Neural cell (in vitro differentiated cells): ENCODE data around the gene INVS. TPM values are rescaled to one million over a fixed set of nuclear protein-coding genes. Genes with fewer than 3 reads are reported as not detected.
"Not testable (repeated sequence)": the region's sequence is repeated elsewhere in the genome, so short reads cannot be mapped to it uniquely, and the experiment has no call there.

Experiments used
- H2AFZ ChIP-seq: fragments of 200-600, 300-800 bp; sonication (generic), shearing (Covaris generic); 2 replicates; pipeline ENCODE4 v1.6.0; 2014; ENCODE audit warnings: low read depth, mild to moderate bottlenecking, antibody characterized with exemption, low read length, moderate library complexity
- H3F3A ChIP-seq: fragments of 200-600 bp; shearing (Covaris generic); 2 replicates; pipeline ENCODE4 v1.6.1; 2016; ENCODE audit warnings: mild to moderate bottlenecking, moderate library complexity, mixed read lengths, antibody characterized with exemption, low read length; ENCODE audit not compliant: insufficient read depth, poor library complexity, severe bottlenecking
- H3K27ac ChIP-seq: fragments of 200-600, 300-800 bp; sonication (generic), shearing (Covaris generic); 2 replicates; pipeline ENCODE4 v1.5.1; 2014; ENCODE audit warnings: mild to moderate bottlenecking, low read length, moderate library complexity
- H3K27me3 ChIP-seq: fragments of 300-800, 200-600 bp; sonication (generic), shearing (Covaris generic); 2 replicates; pipeline ENCODE4 v1.6.0; 2014; ENCODE audit warnings: mild to moderate bottlenecking, low read depth, low read length, moderate library complexity; ENCODE audit not compliant: insufficient read depth
- H3K36me3 ChIP-seq: fragments of 300-800, 200-600 bp; sonication (generic), shearing (Covaris generic); 2 replicates; pipeline ENCODE4 v1.5.1; 2014; ENCODE audit warnings: mild to moderate bottlenecking, antibody characterized with exemption, low read length, moderate library complexity; ENCODE audit not compliant: insufficient read depth
- H3K4me2 ChIP-seq: fragments of 300-800, 200-600 bp; sonication (generic), shearing (Covaris generic); 2 replicates; pipeline ENCODE4 v1.6.0; 2014; ENCODE audit warnings: mild to moderate bottlenecking, low read length
- H3K4me3 ChIP-seq: fragments of 300-800, 200-600 bp; sonication (generic), shearing (Covaris generic); 2 replicates; pipeline ENCODE4 v1.5.1; 2014; ENCODE audit warnings: mild to moderate bottlenecking, low read length, moderate library complexity
- H3K79me2 ChIP-seq: fragments of 200-600 bp; shearing (Covaris generic); replicated peaks from 2 replicates; pipeline ENCODE4 v1.6.0; 2014; ENCODE audit warnings: mild to moderate bottlenecking, low read length, moderate library complexity; ENCODE audit not compliant: insufficient read depth
- H3K9ac ChIP-seq: fragments of 300-800, 200-600 bp; sonication (generic), shearing (Covaris generic); 2 replicates; pipeline ENCODE4 v1.6.1; 2016; ENCODE audit warnings: mild to moderate bottlenecking, low read length, mixed read lengths
- H3K9me2 ChIP-seq: fragments of 200-600 bp; shearing (Covaris generic); 2 replicates; pipeline ENCODE4 v1.6.1; 2016; ENCODE audit warnings: mild to moderate bottlenecking, low read length, mixed read lengths; ENCODE audit not compliant: insufficient read depth
- H3K9me3 ChIP-seq: fragments of 200-600, 300-800 bp; sonication (generic), shearing (Covaris generic); 2 replicates; pipeline ENCODE4 v1.6.1; 2016; ENCODE audit warnings: mild to moderate bottlenecking, mixed run types, low read length, moderate library complexity, mixed read lengths
- H4K20me1 ChIP-seq: fragments of 200-600 bp; shearing (Covaris generic); 2 replicates; pipeline ENCODE4 v1.6.1; 2016; ENCODE audit warnings: mild to moderate bottlenecking, mixed run types; ENCODE audit not compliant: insufficient read depth
- EP300 ChIP-seq: fragments of 450-650 bp; conservative IDR thresholded peaks from 2 replicates; pipeline ENCODE4 v1.6.1; 2014; ENCODE audit warnings: antibody characterized with exemption, mild to moderate bottlenecking, moderate library complexity; ENCODE audit not compliant: poor library complexity, severe bottlenecking
- EZH2 ChIP-seq: fragments of 200-600, 300-800 bp; shearing (Covaris generic), sonication (generic); IDR thresholded peaks from 2 replicates; pipeline ENCODE4 v1.6.1; 2014; ENCODE audit warnings: antibody characterized with exemption, low read length, borderline replicate concordance, mild to moderate bottlenecking; ENCODE audit not compliant: insufficient read depth, poor library complexity, severe bottlenecking
- MXI1 ChIP-seq: fragments of 450-650 bp; conservative IDR thresholded peaks from 2 replicates; pipeline ENCODE4 v1.6.1; 2014; ENCODE audit warnings: antibody characterized with exemption, mild to moderate bottlenecking; ENCODE audit not compliant: poor library complexity, severe bottlenecking
- POLR2AphosphoS5 ChIP-seq: IDR thresholded peaks from 2 replicates; pipeline ENCODE4 v1.6.1; 2012
- RAD21 ChIP-seq: fragments of 450-650 bp; conservative IDR thresholded peaks from 2 replicates; pipeline ENCODE4 v1.6.1; 2014; ENCODE audit warnings: antibody characterized with exemption, mild to moderate bottlenecking, moderate library complexity
- SMC3 ChIP-seq: fragments of 450-650 bp; conservative IDR thresholded peaks from 2 replicates; pipeline ENCODE4 v1.6.1; 2014; ENCODE audit warnings: antibody characterized with exemption, mild to moderate bottlenecking, moderate library complexity; ENCODE audit not compliant: poor library complexity
- TAF1 ChIP-seq: IDR thresholded peaks from 2 replicates; pipeline ENCODE4 v1.6.1; 2012; ENCODE audit warnings: low read depth
- polyA plus RNA-seq: library from polyadenylated mRNA; depleted of rRNA; stranded (reverse); fragments of >200 nt; gene quantifications from 2 replicates; pipeline ENCODE4 v1.2.3, GENCODE V29; 2014
- TF ChIP-seq, protein P1 (sequence below): fragments of 450-650 bp; IDR thresholded peaks from 2 replicates; pipeline ENCODE4 v1.5.1; 2014; ENCODE audit warnings: antibody characterized with exemption, mild to moderate bottlenecking, moderate library complexity; ENCODE audit not compliant: poor library complexity, severe bottlenecking
- TF ChIP-seq, protein P2 (sequence below): IDR thresholded peaks from 2 replicates; pipeline ENCODE4 v1.6.1; 2012; ENCODE audit warnings: borderline replicate concordance

The INVS gene
- polyA plus RNA-seq, 1 donor from 2014 or later = 11.3 TPM

DNA sequence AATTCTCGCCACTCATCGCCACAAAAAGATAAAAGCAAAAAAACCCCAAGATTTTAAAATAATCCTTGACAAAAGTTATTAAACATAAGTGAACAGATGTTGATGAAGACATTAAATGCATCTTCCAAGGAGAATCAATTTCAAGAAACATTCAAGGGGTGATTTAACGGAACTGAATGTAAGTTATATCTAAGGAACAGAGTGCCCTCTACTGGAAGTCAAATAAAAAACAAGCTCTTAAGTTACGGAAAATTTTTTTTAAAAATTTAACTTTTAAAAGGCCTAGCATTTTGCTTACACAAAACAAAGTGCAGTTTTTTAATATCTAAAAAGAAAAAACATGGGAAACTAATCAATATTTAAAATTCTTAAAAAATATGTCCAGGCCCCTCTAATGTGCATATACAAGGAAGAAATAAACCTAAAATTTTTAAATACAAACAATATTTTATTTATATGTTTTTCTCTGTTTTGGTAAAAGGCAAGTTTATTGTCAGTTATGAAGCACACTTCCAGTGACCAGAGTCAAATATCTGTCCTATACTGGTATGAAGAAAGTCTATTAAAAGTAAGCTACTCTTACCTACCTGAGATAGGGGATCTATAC is 225.7 kb downstream of the INVS start:
- H3K9me3 ChIP-seq = no peaks in the 10 kb centered on the region
- H3K27me3 ChIP-seq = no peaks in the 10 kb centered on the region
- H4K20me1 ChIP-seq = no peaks in the 10 kb centered on the region
- no peak overlapping the region for H3K4me2 ChIP-seq
- no peaks in the 10 kb centered on the region for H3K79me2 ChIP-seq
- H2AFZ ChIP-seq = no peak overlapping the region
- H3K9ac ChIP-seq = no peak overlapping the region
- no peaks in the 10 kb centered on the region for H3K9me2 ChIP-seq
- H3K4me3 ChIP-seq = no peak overlapping the region
- TF ChIP-seq POLR2AphosphoS5 (no peak), SMC3 (peak; percentile 73), EZH2 (no peak), RAD21 (peak; percentile 72)
- TF ChIP-seq, protein P1, sequence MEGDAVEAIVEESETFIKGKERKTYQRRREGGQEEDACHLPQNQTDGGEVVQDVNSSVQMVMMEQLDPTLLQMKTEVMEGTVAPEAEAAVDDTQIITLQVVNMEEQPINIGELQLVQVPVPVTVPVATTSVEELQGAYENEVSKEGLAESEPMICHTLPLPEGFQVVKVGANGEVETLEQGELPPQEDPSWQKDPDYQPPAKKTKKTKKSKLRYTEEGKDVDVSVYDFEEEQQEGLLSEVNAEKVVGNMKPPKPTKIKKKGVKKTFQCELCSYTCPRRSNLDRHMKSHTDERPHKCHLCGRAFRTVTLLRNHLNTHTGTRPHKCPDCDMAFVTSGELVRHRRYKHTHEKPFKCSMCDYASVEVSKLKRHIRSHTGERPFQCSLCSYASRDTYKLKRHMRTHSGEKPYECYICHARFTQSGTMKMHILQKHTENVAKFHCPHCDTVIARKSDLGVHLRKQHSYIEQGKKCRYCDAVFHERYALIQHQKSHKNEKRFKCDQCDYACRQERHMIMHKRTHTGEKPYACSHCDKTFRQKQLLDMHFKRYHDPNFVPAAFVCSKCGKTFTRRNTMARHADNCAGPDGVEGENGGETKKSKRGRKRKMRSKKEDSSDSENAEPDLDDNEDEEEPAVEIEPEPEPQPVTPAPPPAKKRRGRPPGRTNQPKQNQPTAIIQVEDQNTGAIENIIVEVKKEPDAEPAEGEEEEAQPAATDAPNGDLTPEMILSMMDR = peak; percentile 69
- H3F3A ChIP-seq = no peaks in the 10 kb centered on the region
- no peak overlapping the region for H3K27ac ChIP-seq
- H3K36me3 ChIP-seq = no peaks in the 10 kb centered on the region

DNA sequence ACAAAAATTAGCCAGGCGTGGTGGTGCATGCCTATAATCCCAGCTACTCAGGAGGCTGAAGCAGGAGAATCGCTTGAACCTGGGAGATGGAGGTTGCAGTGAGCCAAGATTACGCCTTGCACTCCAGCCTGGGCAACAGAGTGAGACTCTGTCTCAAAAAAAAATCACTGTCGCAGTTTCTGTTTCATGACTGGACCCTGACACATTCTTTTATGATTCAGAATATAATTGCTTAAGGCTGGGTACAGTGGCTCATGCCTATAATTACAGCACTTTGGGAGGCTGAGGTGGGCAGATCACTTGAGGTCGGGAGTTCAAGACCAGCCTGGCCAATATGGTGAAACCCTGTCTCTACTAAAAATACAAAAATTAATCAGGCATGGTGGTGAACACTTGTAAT is 239.7 kb downstream of the INVS start:
- not testable (repeated sequence) for H3K27ac ChIP-seq, H3K4me3 ChIP-seq, H3K79me2 ChIP-seq

DNA sequence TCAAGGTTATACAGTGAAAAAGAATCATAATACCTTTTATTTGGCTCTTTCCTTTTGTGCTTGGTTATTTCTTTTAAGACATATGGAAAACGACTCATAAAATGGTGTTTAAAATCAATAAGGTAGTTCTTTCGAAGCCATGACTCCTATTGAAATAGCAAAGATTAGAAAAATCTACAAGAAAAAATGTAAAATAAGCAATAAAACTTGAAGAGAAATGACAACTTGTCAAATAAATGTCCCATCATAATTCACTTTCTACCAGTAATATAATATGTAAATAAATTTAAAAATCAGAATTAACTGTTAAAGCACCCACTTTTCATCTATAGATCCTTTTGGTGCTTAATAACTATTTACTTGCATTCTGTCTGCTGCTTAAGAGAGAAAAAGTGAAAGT is 241.2 kb downstream of the INVS start:
- Histone ChIP-seq H2AFZ (no peak overlapping the region), H3K79me2 (peaks cover 6% of the 10 kb centered on the region), H3K9me2 (no peaks in the 10 kb centered on the region), H3K4me2 (no peak overlapping the region), H3F3A (no peaks in the 10 kb centered on the region), H3K9me3 (no peaks in the 10 kb centered on the region), H3K4me3 (no peak overlapping the region), H3K27me3 (no peaks in the 10 kb centered on the region), H4K20me1 (no peaks in the 10 kb centered on the region), H3K9ac (no peak overlapping the region), H3K27ac (no peak overlapping the region), H3K36me3 (no peaks in the 10 kb centered on the region)
- TF ChIP-seq, protein P2, sequence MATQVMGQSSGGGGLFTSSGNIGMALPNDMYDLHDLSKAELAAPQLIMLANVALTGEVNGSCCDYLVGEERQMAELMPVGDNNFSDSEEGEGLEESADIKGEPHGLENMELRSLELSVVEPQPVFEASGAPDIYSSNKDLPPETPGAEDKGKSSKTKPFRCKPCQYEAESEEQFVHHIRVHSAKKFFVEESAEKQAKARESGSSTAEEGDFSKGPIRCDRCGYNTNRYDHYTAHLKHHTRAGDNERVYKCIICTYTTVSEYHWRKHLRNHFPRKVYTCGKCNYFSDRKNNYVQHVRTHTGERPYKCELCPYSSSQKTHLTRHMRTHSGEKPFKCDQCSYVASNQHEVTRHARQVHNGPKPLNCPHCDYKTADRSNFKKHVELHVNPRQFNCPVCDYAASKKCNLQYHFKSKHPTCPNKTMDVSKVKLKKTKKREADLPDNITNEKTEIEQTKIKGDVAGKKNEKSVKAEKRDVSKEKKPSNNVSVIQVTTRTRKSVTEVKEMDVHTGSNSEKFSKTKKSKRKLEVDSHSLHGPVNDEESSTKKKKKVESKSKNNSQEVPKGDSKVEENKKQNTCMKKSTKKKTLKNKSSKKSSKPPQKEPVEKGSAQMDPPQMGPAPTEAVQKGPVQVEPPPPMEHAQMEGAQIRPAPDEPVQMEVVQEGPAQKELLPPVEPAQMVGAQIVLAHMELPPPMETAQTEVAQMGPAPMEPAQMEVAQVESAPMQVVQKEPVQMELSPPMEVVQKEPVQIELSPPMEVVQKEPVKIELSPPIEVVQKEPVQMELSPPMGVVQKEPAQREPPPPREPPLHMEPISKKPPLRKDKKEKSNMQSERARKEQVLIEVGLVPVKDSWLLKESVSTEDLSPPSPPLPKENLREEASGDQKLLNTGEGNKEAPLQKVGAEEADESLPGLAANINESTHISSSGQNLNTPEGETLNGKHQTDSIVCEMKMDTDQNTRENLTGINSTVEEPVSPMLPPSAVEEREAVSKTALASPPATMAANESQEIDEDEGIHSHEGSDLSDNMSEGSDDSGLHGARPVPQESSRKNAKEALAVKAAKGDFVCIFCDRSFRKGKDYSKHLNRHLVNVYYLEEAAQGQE = no peak
- TF ChIP-seq MXI1 (no peak), RAD21 (no peak), EP300 (no peak), TAF1 (no peak), SMC3 (no peak), EZH2 (no peak)
- TF ChIP-seq, protein P1 = no peak

More for the DNA sequence above, 239.7 kb downstream of the INVS start:
- not testable (repeated sequence) for H3K27me3 ChIP-seq, H3K9me2 ChIP-seq, H3K9ac ChIP-seq, H3K4me2 ChIP-seq, H3F3A ChIP-seq, H4K20me1 ChIP-seq, H3K9me3 ChIP-seq, H3K36me3 ChIP-seq, H2AFZ ChIP-seq
